NB4 (cell line): ENCODE measurements around the gene SLMAP.

Experiments
- DNase-seq: peaks from one replicate; pipeline ENCODE4 v3.0.0; 2010; ENCODE audit warnings: low read depth
- H3K4me3 ChIP-seq: one replicate; pipeline ENCODE4 v1.5.1; 2011; ENCODE audit warnings: mild to moderate bottlenecking, low read depth, low read length, moderate library complexity
- CTCF ChIP-seq: IDR thresholded peaks from one replicate; pipeline ENCODE4 v1.5.1; 2012; ENCODE audit warnings: low read depth, low read length
- MAX ChIP-seq: IDR thresholded peaks from 2 replicates; pipeline ENCODE4 v1.6.1; 2011; ENCODE audit warnings: low read depth, low read length
- MYC ChIP-seq: IDR thresholded peaks from 2 replicates; pipeline ENCODE4 v1.6.1; 2011; ENCODE audit warnings: low read depth, low read length
- POLR2A ChIP-seq: IDR thresholded peaks from 2 replicates; pipeline ENCODE4 v1.6.1; 2011; ENCODE audit warnings: mild to moderate bottlenecking; ENCODE audit not compliant: insufficient read length; ENCODE audit errors: extremely low read depth

Gene SLMAP

GRCh38 chr3:57770009-57770827 is 14.1 kb downstream of the SLMAP start:
- no peak for DNase-seq
- TF ChIP-seq MYC (no peak), POLR2A (no peak), MAX (no peak), CTCF (no peak)
- no peak overlapping the region for H3K4me3 ChIP-seq

- TF ChIP-seq MAX (no peak), POLR2A (no peak), MYC (no peak), CTCF (no peak)
- DNase-seq, result no peak
- H3K4me3 ChIP-seq, result no peak overlapping the region
Observed at GRCh38 chr3:57772251-57772650, 16.1 kb downstream of the SLMAP start.

- no peak for DNase-seq
Observed at GRCh38 chr3:57777774-57778173, 21.7 kb downstream of the SLMAP start.

GRCh38 chr3:57778494-57778893 is 22.4 kb downstream of the SLMAP start:
- no peak for TF ChIP-seq MAX
- no peak for TF ChIP-seq MYC
- no peak for TF ChIP-seq POLR2A
- TF ChIP-seq CTCF, result no peak
- DNase-seq, result peak; percentile 75
- H3K4me3 ChIP-seq, result no peak overlapping the region

More at GRCh38 chr3:57777774-57778173, 21.7 kb downstream of the SLMAP start:
- no peak overlapping the region for H3K4me3 ChIP-seq
- TF ChIP-seq MAX (no peak), MYC (no peak), CTCF (no peak), POLR2A (no peak)

GRCh38 chr3:57779666-57780065 is 23.6 kb downstream of the SLMAP start:
- TF ChIP-seq POLR2A (no peak), MAX (no peak)
- DNase-seq, result no peak
- no peak overlapping the region for H3K4me3 ChIP-seq

GRCh38 chr3:57783186-57784088 is 27.3 kb downstream of the SLMAP start:
- TF ChIP-seq MYC (no peak), CTCF (no peak), MAX (no peak)
- no peak for DNase-seq
- no peak overlapping the region for H3K4me3 ChIP-seq
